Measurements from ENCODE around the gene ARMC2.
A peak's percentile ranks its signal among the peaks of the same experiment; 100 is the strongest.

ARMC2 gene

GRCh38 chr6:108988296-108988695 is 140.1 kb downstream of the ARMC2 start:
- DNase-seq (ENCODE audit: low read depth): no peak

DNA sequence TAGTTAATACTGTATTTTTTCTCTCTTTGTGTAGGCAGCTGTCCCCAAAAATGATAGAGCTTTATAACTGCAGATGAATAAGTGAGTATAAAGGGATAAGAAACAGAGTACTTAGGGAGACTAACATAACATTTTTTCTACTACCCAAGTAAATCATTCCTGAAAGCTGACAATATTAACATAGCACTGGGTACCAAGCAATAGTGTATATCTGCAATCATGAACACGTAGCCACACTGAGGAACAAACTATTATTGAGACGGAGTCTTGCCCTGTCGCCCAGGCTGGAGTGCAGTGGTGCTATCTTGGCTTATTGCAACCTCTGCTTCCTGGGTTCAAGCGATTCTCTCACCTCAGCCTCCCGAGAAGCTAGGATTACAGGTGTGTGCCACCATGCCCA is 140.5 kb downstream of the ARMC2 start:
- no peak for DNase-seq (ENCODE audit: low read depth)

GRCh38 chr6:108989700-108990099 is 141.5 kb downstream of the ARMC2 start:
- no peak for DNase-seq (ENCODE audit: low read depth)

GRCh38 chr6:108993876-108994275 is 145.7 kb downstream of the ARMC2 start:
- DNase-seq (ENCODE audit: low read depth): no peak

GRCh38 chr6:108995296-108995695 is 147.1 kb downstream of the ARMC2 start:
- no peak for DNase-seq (ENCODE audit: low read depth)

DNA sequence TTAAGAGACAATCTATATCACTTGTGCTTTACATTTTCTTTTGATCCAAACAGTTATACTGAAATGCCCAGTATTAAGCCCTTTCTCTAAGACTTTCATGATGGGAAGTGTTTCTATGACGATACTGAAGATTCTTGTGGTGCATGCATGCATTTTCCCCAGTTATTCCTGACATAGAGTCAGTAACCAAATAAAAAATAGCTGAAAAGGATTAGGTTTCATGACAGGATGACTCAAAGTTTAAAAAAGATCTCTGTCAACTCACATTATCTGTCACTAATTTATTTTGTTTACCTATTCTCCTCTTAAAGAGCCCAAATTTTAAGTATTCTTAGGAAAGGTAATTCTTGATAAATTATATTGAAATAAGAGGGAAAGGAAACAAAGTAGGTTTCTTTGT is 148.0 kb downstream of the ARMC2 start:
- DNase-seq (ENCODE audit: low read depth): no peak

- DNase-seq (ENCODE audit: low read depth): no peak
Measured at GRCh38 chr6:108998485-108998884, 150.3 kb downstream of the ARMC2 start.

GRCh38 chr6:108999428-108999827 is 151.2 kb downstream of the ARMC2 start:
- no peak for DNase-seq (ENCODE audit: low read depth)

DNA sequence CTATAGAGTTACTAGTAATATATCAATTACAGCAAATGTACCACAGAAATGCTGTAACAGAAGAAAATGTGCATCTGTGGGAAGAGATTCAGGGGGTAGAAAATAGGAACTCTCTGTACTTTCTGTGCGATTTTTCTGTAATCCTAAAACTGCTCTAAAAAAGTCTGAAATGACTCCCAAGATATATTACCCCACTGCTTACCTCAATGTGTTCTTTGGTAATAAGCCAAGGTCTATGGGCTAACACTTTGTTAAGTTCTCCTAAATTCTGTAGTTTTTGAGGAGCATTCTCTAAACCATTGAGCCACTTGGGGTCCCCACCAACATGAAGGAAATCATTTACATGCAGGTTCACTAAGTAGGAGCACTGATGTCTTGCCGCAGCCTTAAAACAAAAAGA is 152.1 kb downstream of the ARMC2 start:
- no peak for DNase-seq (ENCODE audit: low read depth)

GRCh38 chr6:109001291-109001894 is 153.2 kb downstream of the ARMC2 start:
- DNase-seq (ENCODE audit: low read depth): no peak

DNA sequence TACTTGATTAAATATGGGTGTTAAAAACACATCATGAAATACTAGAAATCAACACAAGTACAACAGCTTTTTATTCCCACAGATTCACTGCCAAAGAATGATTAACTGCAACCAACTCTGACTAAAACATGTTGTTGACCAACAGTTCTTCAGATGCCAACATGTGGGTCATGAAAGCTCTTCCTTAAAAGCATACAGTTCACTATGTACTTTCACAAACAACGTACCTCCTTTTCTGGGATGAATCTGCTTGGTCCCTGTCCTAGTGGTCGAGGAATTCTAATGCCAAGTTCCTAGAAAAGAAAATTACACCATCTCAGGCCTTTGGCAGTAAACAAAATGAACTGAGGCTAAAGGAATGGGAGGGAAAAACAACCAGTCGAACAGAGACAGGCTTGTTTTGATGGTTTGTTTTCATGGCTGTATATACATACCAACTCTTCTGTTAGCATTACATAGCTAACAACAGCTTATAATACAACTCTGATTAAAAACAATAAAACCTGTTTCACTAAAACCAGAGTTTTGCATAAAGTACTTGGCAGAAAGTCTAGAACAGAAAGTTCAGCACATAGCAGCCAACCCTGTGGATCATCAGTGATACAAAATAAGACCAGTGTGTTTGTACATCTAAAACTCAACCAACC is 154.0 kb downstream of the ARMC2 start:
- DNase-seq (ENCODE audit: low read depth): no peak

- DNase-seq (ENCODE audit: low read depth): no peak
Measured at GRCh38 chr6:109002882-109003281, 154.7 kb downstream of the ARMC2 start.

DNA sequence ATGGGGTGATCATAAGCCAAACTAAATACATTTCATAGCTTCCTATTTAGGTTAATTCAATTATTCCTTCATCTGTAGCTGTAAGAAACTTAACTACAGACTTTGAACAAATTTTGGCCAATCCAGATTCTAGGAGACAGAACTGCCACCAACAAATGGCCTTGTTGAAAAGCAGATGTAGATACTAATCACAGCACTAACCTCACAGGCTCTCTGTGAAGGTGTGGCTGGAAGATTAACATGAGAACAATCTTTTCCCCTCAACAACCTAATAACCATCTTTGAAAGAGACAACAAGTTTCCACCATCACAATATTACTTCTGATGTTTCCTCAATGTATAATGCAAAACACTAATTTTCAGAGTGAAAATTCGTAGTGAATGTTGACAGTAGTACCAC is 158.6 kb downstream of the ARMC2 start:
- DNase-seq (ENCODE audit: low read depth): no peak

- DNase-seq (ENCODE audit: low read depth): no peak
Measured at GRCh38 chr6:109007521-109007920, 159.3 kb downstream of the ARMC2 start.

GRCh38 chr6:109008054-109008453 is 159.8 kb downstream of the ARMC2 start:
- no peak for DNase-seq (ENCODE audit: low read depth)

DNA sequence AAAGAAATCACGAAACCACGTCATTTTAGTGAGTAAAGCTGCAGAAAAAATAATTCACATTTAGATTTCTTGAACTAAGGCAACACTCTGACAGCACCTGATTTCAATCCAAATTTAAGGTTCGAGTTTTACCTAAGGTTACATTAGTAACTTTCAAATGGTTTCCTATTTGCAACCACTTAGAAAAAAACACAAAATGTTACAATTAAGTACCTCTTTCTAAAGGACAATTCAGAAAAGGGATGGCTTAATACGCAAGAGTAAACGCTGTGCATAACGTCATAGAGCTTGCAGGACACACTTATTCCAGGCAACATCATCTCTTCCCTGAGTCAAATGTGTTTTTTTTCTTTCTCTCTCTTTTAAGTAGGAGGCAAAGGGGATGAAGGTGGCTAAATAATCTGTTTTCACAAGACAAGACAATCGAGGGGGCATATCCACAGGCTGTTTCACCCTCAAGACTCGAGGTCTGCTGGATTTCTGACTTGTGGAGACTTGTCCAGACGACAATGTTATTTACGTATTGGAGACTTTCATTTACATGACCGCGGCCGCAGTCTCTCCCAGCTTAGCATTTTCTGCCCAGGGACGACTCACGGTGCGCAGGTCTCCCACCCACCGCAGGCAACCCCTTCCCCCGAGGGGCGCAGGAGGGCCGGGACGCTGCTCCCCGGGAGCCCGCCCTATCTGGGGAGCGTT is 160.5 kb downstream of the ARMC2 start:
- peak; percentile 1 for DNase-seq (ENCODE audit: low read depth)

- DNase-seq (ENCODE audit: low read depth): peak; percentile 90
Measured at GRCh38 chr6:109009236-109009961, 161.2 kb downstream of the ARMC2 start.

DNA sequence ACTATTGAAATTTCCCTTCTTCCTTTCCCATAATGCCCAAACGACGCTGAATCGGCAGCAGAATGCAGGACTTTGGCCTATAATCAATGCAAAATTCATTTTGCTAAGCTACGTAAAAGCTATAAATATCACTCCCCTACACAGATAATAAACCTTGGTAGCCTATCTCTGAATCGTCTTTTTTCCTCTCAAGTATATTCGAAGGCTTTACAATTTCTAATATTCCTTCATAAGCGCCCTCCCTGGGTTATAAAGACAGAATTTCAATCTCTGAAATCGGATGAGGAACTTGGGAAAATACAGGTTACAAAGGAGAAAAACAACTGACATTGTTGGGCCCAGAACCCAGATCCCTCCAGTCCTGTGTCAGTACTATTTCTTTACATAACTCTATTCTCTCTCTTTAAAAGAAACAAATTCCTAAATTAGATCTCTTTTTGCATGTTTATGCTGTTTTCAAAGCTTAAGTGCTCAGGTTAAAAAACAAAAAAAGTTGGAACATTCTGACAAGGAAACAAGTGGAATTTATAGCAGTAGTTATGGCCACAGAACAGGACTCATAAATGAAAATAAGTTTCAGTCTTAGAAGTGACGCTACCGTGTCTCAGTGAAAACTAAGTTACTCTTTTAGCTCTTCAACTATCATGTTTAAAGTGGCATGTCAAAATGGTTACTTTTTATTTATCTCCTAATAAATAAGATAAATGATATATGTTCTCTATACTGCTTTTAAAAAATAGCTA is 161.9 kb downstream of the ARMC2 start:
- no peak for DNase-seq (ENCODE audit: low read depth)

DNA sequence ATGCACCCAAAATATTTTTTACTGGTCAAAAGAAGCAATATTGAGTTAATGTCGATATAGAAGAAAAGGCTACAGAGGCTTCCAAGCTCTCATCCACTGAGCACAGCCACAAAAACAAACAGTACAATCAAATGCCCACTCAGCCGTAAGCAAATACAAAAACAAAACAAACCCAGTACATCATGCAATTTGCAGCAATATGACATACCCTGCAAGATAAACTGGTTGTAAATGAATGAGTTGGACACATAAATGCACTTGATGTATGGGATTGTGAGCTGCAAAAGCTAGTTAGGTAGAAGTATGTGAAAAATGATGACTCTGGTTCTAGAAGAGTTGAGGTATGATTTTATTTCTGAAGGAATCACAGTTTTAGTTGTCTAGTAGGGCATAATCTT is 162.5 kb downstream of the ARMC2 start:
- no peak for DNase-seq (ENCODE audit: low read depth)

GRCh38 chr6:109013656-109014305 is 165.6 kb downstream of the ARMC2 start:
- DNase-seq (ENCODE audit: low read depth): no peak

DNA sequence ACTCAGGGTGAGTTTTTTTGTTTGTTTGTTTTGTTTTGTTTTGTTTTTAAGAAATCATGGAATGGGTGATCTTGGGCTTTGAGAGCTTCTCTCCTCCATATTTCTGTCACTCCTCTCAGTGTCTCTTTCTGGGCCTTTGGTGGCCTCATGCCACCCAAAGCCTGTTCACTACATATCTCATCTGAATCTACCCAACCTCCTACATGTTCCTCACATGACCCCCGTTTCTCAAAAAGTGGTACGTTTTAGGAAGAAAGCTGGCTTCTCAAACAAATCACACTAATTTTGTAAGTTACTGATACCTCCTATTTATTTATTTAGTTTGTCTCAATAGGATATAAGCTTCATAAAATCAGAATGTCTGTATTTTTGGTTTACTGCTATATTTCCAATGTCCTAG is 166.4 kb downstream of the ARMC2 start:
- no peak for DNase-seq (ENCODE audit: low read depth)

GRCh38 chr6:109015176-109015575 is 167.0 kb downstream of the ARMC2 start:
- no peak for DNase-seq (ENCODE audit: low read depth)

Data from activated T-helper 1 cell treated with Interleukin-2 at 50 U/mL for 16 hours (primary cell).